Anterior cingulate cortex (tissue), 58 donors: Measurements from ENCODE around the gene CASP2.
"Not testable (repeated sequence)": the region's sequence is repeated elsewhere in the genome, so short reads cannot be mapped to it uniquely, and the experiment has no call there.

Experiments used
- DNase-seq, 58 donors: peaks; one replicate each; lab custom pipeline; 2025; lab: John Stamatoyannopoulos, UW

The CASP2 gene

DNA sequence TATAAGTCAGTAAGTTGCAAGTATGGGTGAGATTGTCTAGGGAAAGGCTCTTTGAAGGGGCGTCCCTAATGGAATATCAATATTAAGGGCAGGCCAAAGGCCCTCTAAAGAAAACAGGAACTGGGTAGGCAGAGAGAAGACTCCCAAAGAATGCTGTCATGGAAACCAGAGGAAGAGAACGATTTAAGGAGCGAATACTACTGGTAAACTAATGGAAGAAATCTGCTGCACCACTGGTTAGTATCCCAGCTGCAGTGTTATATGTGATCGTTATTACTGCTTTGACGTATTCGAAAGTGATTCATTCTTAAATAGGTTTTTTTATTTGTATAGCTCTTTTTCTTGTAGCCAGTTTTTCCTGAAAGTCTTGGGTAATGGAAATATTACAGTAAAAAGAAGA, 1.3 kb downstream of the CASP2 start:
- no peak for DNase-seq

DNA sequence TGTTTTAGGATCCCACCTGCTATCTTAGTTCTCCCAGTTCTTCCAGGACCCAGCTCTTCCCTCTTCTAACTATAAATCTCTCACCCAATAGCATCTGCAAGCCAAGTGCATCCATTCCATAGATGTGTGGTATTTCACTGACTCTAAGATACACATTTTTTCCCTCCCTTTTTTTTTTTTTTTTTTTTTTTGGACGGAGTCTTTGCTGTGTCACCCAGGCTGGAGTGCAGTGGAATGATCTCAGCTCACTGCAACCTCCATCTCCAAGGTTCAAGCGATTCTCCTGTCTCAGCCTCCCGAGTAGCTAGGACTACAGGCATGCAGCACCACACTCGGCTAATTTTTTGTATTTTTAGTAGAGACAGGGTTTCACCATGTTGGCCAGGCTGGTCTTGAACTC, 1.7 kb downstream of the CASP2 start:
- not testable (repeated sequence) for DNase-seq

DNA sequence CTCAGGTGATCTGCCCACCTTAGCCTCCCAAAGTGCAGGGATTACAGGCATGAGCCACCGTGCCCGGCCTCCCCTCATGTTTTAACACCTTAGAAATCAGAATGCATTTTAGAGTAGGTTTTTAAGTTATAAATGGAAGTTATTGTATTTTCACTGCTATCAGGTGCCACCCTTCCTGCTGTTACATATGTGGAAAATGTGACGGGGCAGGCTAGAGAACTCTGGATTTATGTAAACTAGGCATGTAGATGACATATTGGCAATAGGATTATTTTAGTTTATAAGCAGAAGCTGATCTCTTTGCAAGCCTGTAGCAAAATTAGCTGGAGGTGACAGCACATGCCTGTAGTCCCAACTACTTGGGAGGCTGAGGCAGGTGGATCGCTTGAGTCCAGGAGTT, 2.1 kb downstream of the CASP2 start:
- DNase-seq, result no peak

DNA sequence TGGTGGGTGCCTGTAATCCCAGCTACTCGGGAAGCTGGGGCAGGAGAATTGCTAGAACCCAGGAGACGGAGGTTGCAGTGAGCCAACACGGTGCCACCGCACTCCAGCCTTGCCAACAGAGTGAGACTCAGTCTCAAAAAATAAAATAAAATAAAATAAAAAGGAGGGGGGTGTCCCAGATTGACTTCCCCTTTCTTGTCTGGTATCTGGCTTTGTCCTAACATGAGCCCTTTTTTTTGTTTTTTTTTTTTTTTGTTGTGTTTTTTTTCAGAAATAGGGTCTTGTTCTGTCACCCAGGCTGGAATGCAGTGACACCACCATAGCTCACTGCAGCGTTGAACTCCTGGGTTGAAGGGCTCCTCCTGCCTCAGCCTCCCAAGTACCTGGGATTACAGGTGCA, 4.7 kb downstream of the CASP2 start:
- DNase-seq, result no peak

DNA sequence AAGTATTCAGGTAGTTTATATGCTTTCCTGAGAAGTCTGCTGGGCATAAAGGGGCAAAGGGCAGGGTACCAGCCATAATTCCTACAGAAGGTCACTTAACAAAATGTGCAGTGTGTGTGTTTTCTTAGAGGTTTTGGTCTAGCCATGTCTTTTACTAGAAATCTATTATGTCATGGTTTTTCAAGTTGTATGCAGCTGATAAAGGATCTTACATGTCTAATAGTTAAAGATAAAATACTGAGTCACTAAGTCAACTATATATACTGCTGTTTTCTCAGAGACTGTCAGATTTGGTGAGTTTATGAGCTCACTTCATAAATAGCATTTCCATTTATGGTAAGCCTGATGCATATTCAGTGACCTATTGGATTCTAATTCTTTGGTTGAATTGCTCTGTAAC, 7.7 kb downstream of the CASP2 start:
- DNase-seq, result no peak

DNA sequence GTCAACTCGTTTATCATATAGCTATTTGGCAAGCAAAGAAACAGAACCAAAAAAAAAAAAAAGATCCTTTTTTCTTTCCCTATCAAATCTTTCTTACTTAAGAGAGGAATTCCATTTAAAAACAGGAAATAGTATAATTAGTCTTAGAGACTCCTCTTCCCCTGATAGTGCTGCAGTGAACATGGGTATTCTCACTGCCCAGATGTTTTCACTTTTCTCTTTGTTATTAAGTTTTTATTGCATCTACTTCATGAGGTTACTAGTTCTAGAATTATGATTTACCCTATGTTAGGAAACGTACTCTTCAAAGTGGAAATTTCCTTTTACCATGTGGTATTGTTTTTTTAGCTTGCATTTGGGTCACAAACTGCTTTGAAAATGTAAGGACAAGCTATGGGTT, 8.5 kb downstream of the CASP2 start:
- DNase-seq, result no peak

DNA sequence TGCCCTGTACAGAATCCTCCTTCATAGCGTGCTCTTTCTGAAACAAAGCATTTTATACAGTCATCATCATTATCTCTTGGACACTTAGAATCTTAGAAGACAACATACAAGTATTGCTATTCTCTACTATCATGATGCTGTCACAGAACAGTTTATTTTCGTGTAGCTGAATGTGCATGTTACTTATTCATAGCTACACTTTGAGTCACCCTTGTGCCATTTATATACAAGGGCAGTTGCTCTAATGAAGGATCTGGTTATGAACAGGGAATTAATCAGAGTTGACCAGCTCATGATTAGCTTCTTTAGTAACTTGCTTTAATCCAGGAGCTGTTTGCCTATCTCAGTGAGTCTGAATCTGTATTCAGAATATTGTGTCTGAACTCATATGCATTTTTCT, 11.2 kb downstream of the CASP2 start:
- DNase-seq, result no peak

DNA sequence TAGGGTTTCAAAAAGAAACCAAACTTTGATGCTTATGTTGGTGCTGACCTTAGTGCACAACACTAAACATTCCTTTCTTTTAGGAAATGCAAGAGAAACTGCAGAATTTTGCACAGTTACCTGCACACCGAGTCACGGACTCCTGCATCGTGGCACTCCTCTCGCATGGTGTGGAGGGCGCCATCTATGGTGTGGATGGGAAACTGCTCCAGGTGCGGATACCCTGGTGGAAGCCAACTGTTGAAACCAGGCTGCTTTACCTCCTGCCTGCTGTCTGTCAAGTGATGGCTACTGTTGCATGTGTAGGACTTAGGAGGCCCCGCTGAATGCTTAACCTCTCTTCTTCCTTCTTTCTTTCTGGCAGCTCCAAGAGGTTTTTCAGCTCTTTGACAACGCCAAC, 11.7 kb downstream of the CASP2 start:
- DNase-seq, result peak in 8 of 58 donors; percentile 1 to 29 (median 14)

DNA sequence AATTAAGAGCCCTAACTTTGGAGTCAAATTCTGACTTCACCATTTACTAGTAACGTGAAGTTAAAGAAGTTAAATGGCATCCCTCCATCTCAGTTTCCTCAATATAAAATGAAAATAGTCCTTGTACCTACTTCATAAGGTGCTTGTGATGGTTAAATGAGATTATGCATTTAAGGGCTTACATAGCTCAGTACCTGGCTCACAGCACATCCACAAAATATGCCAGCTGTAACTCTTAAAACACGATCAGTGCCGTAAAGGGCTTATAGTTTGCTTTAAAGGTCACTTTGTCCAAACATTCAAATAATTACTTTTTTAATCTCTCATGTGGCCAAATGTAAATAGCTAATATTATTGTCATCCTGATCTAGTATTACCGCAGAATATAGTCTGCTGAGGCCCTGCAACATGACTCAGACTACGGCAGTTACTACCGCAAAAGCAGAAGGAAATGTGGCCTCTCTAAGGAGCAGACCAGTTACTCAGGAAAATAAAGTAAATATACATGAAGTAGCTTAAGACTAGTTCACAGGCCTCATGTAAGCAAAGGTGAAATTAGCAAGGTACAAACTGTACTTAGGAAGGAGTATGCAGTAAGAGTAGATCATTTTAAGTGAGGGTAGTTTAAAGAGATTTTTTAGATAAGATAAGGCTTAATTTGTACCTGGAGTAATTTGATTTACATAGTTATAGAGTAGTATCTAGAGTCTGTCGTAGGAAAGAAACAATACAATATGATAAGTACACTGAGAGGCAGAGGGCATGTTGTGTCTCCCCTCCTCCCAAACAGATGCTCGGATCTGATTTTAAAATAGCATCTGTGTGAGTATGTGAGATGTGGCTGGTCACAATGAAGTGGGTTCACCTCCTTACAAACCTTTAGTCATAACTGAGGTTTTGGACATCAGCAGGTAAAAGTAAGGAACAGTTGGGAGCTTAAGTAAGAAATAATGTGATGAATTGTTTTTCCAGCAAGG, 13.1 kb downstream of the CASP2 start:
- no peak for DNase-seq

DNA sequence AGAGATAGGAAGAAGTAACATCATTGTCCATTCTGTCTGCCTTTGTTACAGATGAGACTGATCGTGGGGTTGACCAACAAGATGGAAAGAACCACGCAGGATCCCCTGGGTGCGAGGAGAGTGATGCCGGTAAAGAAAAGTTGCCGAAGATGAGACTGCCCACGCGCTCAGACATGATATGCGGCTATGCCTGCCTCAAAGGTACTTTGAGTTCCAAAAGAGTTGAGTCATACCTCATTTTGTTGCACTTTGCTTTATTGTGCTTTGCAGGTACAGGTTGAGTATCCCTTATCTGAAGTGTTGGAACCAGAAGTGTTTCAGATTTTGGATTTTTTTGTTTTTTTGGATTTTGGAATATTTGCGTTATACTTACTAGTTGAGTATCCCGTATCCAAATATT, 15.6 kb downstream of the CASP2 start:
- DNase-seq, result no peak

DNA sequence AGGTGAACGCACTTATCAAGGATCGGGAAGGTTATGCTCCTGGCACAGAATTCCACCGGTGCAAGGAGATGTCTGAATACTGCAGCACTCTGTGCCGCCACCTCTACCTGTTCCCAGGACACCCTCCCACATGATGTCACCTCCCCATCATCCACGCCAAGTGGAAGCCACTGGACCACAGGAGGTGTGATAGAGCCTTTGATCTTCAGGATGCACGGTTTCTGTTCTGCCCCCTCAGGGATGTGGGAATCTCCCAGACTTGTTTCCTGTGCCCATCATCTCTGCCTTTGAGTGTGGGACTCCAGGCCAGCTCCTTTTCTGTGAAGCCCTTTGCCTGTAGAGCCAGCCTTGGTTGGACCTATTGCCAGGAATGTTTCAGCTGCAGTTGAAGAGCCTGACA, 16.8 kb downstream of the CASP2 start:
- DNase-seq, result no peak

DNA sequence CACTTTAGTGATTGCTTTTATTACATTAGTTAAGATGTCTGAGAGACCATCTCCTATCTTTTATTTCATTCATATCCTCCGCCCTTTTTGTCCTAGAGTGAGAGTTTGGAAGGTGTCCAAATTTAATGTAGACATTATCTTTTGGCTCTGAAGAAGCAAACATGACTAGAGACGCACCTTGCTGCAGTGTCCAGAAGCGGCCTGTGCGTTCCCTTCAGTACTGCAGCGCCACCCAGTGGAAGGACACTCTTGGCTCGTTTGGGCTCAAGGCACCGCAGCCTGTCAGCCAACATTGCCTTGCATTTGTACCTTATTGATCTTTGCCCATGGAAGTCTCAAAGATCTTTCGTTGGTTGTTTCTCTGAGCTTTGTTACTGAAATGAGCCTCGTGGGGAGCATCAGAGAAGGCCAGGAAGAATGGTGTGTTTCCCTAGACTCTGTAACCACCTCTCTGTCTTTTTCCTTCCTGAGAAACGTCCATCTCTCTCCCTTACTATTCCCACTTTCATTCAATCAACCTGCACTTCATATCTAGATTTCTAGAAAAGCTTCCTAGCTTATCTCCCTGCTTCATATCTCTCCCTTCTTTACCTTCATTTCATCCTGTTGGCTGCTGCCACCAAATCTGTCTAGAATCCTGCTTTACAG, 17.4 kb downstream of the CASP2 start:
- peak in 48 of 58 donors; percentile 3 to 85 (median 42) for DNase-seq

DNA sequence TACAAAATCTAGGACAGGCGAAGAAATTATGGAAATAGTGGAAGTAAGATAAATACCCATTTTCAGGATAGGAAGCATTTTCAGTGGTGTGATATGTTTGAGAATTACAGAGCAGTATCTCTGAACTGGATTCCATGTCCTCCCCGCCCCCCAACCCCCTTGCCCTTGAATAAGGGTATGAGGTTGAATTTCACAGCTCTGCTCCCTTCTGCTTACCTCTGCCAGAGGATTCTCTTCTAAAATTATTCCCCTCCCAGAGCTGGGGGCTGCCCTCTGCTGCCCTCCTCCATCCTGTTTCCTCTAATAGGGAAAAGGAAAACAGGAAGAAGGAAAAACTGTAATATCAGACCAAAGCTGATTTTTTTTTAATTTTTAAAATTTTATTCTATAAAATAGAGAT, 20.5 kb downstream of the CASP2 start:
- DNase-seq, result no peak

DNA sequence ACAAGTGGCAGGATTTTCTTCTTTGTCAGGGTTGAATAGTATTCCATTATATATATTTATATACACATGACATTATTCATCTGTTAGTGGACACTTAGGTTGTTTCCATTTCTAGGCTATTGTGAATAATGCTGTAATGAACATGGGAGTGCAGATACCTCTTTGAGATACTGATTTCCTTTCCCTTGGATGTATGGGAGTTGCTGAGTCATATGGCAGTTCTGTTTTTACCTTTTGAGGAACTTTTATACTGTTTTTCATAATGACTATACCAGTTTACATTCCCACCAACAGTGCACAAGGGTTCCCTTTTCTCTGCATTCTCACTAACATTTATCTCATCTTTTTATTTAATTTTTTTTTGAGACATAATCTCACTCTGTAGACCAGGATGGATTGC, 26.0 kb downstream of the CASP2 start:
- DNase-seq, result no peak

DNA sequence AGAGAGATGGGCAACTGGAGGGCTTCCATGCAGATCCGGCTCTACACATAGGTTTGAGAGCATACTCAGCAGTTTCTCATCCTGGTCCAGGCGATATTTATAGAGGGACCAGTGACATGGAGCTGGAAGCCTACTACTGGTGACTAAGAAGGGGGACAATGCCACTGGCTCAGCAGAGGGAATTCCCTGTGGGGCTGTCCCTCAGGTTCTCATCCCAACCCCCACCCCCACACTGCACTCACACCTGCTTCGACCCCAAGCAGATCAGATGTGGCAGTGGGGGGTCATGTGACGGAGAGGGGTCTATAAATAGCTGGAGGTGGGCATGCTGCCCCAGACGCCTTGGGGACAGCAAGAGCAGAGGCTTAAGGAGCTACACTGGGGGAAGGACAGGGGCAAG, 27.6 kb downstream of the CASP2 start, which contains the start of gene CLCN1:
TSS of gene CLCN1 (plus strand) at position 336 of the 400 bp plus-strand sequence. CDS start 102 bp downstream, outside the sequence.
- DNase-seq, result no peak

DNA sequence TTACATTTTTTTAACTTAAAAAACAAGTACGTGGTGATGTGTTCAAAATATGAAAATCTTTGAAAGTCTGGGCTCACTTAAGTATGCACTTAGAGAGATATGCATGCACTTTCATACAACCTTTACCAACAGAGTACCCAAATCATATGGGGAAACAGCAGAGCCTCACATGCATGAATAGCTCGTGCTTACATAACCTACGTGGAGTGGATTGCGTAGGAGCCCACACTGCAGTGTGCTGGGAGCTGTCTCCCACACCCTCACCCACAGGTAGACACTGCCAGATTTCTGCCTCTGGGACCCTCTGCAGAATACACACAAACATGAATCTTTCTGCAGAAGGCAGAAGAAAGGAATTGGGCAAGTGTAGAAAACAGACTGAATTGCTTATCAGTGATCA, 28.3 kb downstream of the CASP2 start:
- peak in 1 of 58 donors; percentile 19 for DNase-seq

DNA sequence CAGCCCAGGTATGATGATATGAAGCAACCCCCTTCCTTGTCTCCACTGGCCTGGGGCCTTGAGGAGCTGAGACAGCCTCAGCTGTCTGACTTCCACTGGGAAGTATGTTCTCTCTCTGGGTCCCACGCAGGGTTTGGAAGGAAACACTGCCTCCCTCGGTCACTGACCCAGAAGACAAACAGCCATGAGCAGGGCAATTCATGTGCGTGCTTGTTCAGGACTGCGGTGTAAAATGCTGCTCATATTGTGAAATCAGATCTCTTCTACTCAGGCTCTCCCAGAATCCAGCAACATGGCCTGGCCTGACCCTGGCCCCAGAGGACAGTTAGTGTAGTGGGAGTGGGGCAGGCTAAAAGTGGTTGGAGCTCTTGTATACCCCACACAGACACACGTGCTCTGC, 30.5 kb downstream of the CASP2 start:
- DNase-seq, result no peak

DNA sequence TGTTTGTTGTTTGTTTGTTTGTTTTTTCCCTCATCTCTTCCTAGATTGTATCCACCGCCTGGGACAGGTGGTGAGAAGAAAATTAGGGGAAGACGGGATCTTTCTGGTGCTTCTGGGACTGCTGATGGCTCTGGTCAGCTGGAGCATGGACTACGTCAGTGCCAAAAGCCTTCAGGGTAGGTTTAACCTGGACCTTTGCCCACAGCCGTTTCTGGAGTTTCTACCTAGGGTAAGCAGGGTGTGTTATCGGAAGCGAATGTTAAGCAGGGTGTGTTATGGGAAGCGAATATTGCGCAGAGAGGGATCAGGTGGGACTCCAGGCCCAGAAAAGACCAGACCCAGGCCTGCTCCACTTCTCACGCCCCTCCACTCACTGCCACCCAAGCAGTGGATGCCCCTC, 32.5 kb downstream of the CASP2 start:
- no peak for DNase-seq

DNA sequence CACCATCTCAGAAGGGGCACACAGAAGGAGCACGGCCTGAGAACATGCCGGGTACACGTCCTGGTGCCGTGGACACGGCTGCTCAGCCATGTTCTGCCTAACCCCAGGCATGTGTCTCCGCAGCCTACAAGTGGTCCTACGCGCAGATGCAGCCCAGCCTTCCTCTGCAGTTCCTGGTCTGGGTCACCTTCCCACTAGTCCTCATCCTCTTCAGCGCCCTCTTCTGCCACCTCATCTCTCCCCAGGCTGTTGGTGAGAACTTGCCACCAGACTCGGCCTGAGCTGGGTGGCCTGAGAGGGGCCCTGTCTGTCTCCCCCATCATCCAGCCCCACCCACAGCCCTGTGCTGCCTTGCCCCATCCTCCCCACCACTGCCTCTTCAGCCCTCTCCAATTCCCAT, 33.1 kb downstream of the CASP2 start:
- no peak for DNase-seq

DNA sequence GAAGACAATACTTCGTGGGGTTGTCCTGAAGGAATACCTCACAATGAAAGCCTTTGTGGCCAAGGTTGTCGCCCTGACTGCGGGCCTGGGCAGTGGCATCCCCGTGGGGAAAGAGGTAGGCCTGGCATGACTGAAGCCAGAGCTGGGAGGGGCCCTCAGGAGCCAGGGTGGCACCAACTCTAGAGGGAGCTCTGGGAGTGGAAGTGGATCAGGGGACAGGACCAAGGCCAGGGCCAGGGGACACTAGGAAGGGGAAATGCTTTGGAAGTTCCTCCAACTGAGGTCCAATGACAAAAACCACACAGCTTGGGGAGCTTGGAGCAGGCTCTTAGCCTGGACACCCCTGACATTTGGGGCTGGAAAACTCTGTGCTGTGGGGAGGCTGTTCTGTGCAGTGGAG, 33.6 kb downstream of the CASP2 start:
- DNase-seq, result peak in 7 of 58 donors; percentile 4 to 21 (median 8)

DNA sequence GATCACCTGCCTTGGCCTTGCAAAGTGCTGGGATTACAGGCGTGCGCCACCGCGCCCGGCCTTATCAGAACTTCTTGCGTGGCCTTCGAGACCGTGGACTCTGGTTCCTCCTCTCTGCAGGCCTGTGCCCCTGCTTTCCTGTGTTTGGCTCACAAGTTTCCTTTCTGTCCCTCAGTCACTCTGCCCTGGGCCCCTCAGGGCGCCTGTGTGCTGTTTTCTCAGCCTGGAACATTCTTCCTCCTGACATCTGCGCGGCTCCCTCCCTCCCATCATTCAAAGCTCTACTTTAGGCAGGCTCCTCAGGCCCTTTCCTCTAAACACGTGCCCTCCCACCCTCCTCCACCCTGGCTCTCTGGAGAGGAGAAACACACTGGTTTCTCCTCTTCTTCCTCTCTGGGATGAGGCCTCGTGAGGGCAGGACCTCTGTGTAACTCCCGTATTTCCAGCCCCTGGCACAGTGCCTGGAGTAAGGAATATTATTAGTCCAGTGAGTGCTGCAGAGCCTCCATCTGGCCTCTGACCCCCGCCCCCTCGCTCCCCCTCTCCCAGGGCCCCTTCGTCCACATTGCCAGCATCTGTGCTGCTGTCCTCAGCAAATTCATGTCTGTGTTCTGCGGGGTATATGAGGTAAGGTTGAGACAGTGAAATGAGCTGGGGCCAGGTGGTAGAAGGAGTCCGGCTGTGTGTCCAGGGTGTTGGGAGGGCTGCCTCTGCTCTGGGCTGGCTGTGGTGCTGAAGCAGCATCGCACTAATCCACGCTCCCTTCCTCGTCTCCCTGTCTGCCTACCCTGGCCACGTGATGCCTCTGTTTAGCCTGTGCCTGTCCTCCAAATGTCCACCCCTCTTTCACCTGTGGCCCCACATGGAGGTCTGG, 34.8 kb downstream of the CASP2 start:
- no peak for DNase-seq
